ENCODE data around the gene CALML6.

The CALML6 gene

GRCh38 chr1:1893291-1893985, 21.6 kb upstream of the CALML6 start:
- no peak for DNase-seq (ENCODE audit: low spot score)
- no peak for TF ChIP-seq CTCF (IDR thresholded peaks at IDR 0.05; ENCODE audit: extremely low read depth, missing control alignments)

DNA sequence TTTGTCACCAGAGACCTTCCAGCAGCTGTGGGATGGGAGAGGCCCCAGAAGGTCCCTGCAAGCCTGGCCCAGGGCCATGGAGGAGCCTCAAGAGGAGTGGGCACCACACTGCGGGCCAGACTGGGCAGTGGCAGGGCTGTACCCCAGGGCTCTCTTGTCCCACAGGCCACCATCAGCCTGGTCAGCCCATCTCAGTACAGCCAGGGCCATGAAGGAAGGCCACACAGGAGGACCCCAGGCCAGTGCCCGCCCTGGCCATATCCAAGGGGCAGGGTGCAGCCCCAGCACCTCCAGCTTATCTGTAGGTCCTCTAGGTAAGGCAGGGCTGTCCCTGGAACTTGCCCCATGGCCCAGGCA, 21.1 kb upstream of the CALML6 start:
- DNase-seq (ENCODE audit: low spot score) = no peak
- no peak for TF ChIP-seq CTCF (IDR thresholded peaks at IDR 0.05; ENCODE audit: extremely low read depth, missing control alignments)

DNA sequence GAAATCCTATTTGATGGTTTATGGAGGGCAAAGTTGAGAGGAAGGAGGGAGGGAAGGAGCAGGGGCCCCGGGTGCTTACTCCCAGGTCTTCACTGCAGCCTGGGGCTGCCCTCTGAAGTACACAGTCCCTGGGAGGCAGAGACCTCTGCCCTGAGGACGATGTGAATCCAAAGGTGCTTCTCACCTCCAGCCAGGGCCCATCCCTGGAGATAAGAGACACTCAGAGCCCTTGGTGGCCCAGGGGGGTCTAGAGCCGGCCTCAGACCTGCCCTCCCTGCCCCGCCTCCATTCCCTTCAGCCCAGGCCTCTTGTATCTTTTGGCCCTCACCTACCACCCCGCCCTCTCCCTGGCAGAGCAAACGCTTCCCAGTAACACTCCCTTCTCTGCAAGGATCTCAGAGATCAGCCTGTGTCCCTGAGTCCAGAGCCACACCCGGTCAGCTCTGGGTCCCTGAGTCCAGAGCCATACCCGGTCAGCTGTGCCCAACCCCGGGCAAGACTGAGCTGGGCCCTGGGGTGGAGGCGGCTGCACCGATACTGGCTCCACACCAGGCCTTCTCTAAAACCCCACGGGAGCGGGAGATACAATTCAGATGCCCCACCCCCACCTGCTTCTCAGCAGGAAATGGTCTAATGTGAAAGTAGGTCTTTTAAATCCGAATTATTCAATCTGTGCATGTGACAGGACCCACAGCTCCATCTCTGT, 20.6 kb upstream of the CALML6 start:
- DNase-seq (ENCODE audit: low spot score) = no peak
- TF ChIP-seq CTCF (IDR thresholded peaks at IDR 0.05; ENCODE audit: extremely low read depth, missing control alignments) = no peak

GRCh38 chr1:1895060-1895418, 20.0 kb upstream of the CALML6 start:
- no peak for DNase-seq (ENCODE audit: low spot score)
- no peak for TF ChIP-seq CTCF (IDR thresholded peaks at IDR 0.05; ENCODE audit: extremely low read depth, missing control alignments)

- no peak for DNase-seq (ENCODE audit: low spot score)
- TF ChIP-seq CTCF (IDR thresholded peaks at IDR 0.05; ENCODE audit: extremely low read depth, missing control alignments) = no peak
Measured at GRCh38 chr1:1895456-1896336, 19.4 kb upstream of the CALML6 start.

DNA sequence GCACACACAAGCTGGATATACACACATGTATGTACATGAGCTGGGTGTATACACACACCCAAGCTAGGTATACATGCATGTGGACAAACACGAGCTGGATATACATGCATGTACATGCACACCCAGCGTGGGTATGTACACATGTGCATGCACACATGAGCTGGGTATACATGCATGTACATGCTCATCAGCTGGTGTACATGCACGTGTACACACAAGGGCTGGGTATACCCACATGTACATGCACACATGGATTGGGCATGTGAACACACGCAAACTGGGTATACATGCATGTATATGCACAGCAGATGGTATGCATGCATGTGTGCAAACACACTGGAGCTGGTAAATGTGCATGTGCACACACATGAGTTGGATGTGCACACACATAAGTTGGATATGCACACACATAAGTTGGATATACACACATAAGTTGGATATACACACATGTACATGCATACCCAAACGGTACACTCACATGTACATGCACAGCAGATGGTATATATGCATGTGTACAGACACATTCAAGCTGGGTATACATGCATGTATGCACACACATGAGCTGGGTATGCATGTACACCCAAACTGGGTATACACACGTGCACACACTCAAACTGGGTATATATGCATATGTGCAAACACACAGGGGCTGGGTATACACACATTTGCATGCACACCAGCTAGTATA, 16.7 kb upstream of the CALML6 start:
- DNase-seq (ENCODE audit: low spot score) = no peak
- no peak for TF ChIP-seq CTCF (IDR thresholded peaks at IDR 0.05; ENCODE audit: extremely low read depth, missing control alignments)

Measured in GM20000 (cell line).